ENCODE results near the gene SETD1B. TPM values are rescaled to one million over a fixed set of nuclear protein-coding genes. Genes with fewer than 3 reads are reported as not detected.
"Not testable (repeated sequence)": the region's sequence is repeated elsewhere in the genome, so short reads cannot be mapped to it uniquely, and the experiment has no call there.

The SETD1B gene
- total RNA-seq, 1 donor from 2014 or later, result 28.4 TPM

DNA sequence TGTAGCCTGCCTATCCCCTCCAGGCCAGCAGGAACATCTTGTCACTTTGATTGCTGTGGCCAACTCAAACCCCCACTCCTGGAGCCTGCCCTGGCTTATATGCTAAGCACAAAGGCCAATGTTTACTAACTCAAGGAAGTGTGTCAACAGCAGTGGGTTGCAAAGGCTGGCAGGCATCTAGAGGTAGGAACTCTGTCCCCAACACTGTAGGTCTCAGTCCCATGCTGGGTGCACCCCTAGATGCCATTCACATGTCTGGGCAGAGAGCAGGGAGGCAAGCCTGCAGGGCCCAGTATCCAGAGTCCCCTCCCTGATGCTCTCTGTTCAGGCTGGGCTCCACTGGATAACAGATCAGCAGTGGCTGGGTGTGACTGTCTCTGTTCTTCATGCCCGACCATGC, 56.4 kb downstream of the SETD1B start:
- H3K27me3 Mint-ChIP-seq, result no peaks in the 10 kb centered on the region
- H3K9me3 Mint-ChIP-seq, result no peaks in the 10 kb centered on the region
- no peaks in the 10 kb centered on the region for H3K36me3 Mint-ChIP-seq
- no peak for DNase-seq (ENCODE audit: extremely low spot score, unreplicated experiment)
- H3K27ac Mint-ChIP-seq, result no peak overlapping the region
- peaks cover 31% of the 10 kb centered on the region for H3K4me1 Mint-ChIP-seq (ENCODE audit: unreplicated experiment)
- TF ChIP-seq, protein P1, sequence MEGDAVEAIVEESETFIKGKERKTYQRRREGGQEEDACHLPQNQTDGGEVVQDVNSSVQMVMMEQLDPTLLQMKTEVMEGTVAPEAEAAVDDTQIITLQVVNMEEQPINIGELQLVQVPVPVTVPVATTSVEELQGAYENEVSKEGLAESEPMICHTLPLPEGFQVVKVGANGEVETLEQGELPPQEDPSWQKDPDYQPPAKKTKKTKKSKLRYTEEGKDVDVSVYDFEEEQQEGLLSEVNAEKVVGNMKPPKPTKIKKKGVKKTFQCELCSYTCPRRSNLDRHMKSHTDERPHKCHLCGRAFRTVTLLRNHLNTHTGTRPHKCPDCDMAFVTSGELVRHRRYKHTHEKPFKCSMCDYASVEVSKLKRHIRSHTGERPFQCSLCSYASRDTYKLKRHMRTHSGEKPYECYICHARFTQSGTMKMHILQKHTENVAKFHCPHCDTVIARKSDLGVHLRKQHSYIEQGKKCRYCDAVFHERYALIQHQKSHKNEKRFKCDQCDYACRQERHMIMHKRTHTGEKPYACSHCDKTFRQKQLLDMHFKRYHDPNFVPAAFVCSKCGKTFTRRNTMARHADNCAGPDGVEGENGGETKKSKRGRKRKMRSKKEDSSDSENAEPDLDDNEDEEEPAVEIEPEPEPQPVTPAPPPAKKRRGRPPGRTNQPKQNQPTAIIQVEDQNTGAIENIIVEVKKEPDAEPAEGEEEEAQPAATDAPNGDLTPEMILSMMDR (conservative IDR thresholded peaks at IDR 0.05), result no peak
- no peak overlapping the region for H3K4me3 Mint-ChIP-seq

DNA sequence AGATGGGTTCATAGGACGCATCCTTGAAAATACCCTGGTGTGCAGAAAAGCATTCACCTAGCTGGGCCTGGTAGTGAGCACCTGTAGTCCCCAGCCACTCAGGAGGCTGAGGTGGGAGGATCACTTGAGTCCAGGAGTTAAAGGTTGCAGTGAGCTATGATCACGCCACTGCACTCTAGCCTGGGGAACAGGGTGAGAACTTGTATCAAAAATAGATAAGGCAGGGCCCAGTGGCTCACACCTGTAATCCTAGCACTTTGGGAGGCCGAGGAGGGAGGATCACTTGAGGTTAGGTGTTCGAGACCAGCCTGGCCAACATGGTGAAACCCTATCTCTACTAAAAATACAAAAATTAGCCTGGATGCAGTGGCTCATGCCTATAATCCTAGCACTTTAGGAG, 56.9 kb downstream of the SETD1B start:
- H3K36me3 Mint-ChIP-seq; H3K4me3 Mint-ChIP-seq; H3K27ac Mint-ChIP-seq; H3K27me3 Mint-ChIP-seq; DNase-seq (ENCODE audit: extremely low spot score, unreplicated experiment); H3K9me3 Mint-ChIP-seq: not testable (repeated sequence)
- peaks cover 31% of the 10 kb centered on the region for H3K4me1 Mint-ChIP-seq (ENCODE audit: unreplicated experiment)

DNA sequence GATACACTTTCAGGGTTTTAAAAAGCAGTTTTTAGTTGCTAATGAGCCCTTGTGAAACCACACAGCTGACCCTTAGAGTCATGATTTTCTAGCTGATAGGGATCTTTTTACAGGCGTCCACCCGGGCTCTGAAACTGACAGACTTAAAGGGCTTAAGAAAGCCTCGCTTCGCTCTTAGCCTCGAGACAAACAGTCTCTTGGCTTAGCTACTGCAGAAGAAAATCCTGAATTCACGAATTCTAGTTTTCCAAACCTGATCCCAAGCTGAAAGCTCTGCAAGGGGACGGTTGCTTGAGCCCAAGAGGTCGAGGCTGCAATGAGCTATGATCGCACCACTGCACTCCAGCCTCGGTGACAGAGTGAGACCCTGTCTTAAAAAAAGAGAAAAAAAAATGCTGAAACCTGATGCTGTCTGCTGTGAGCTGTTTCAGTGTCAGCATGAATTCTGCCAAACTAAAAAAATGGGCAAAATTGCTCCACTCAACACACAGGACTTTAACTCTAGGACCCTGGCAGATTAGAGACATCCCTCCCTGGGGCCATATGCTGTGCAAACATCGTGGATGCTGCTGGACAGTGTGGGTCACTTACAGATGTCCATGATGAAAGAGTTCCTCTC, 57.9 kb downstream of the SETD1B start:
- Mint-ChIP-seq H3K4me1 (ENCODE audit: unreplicated experiment) (peaks cover 29% of the 10 kb centered on the region), H3K4me3 (peak overlapping the region; percentile 70), H3K9me3 (no peaks in the 10 kb centered on the region), H3K36me3 (no peaks in the 10 kb centered on the region), H3K27ac (no peak overlapping the region), H3K27me3 (no peaks in the 10 kb centered on the region)
- DNase-seq (ENCODE audit: extremely low spot score, unreplicated experiment), result no peak
- TF ChIP-seq, protein P1 (conservative IDR thresholded peaks at IDR 0.05), result no peak

DNA sequence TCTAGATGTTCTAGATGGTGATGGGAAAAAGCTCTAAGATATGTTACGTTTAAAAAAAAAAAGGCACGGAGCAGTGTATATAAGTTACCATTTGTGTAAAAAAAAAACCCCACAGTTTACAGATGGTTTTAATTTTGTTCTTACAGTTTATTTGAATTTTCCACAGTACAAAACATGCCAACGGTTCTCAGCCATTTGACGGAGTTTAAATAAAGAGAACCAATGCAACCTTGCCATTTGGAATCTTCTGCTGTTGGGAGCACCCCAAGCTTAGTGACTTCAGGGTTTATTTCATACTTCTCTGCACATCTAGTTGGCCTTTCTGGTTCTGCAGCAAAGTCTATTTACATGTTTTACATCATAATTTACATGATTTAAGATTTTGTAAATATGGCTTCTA, 62.5 kb downstream of the SETD1B start:
- no peaks in the 10 kb centered on the region for H3K36me3 Mint-ChIP-seq
- DNase-seq (ENCODE audit: extremely low spot score, unreplicated experiment), result no peak
- no peak overlapping the region for H3K4me3 Mint-ChIP-seq
- no peak overlapping the region for H3K27ac Mint-ChIP-seq
- H3K4me1 Mint-ChIP-seq (ENCODE audit: unreplicated experiment), result peaks cover 10% of the 10 kb centered on the region
- no peaks in the 10 kb centered on the region for H3K9me3 Mint-ChIP-seq
- TF ChIP-seq, protein P1 (conservative IDR thresholded peaks at IDR 0.05), result no peak
- H3K27me3 Mint-ChIP-seq, result no peaks in the 10 kb centered on the region

DNA sequence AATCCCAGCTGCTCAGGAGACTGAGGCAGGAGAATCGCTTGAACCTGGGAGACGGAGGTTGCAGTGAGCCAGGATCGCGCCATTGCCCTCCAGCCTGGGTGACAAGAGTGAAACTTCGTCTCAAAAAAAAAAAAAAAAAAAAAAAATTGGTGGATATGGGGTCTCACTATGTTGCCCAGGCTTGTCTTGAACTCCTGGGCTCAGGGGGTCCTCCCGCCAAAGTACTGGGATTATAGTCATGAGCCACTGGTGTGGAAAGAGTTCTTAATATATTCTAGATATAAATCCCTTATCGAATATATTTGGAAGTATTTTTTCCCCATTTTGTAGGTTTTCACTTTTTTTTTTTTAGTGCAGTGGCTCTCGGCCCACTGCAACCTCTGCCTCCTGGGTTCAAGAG, 65.4 kb downstream of the SETD1B start:
- H3K36me3 Mint-ChIP-seq; DNase-seq (ENCODE audit: extremely low spot score, unreplicated experiment); H3K27ac Mint-ChIP-seq; H3K4me1 Mint-ChIP-seq (ENCODE audit: unreplicated experiment); H3K4me3 Mint-ChIP-seq; H3K27me3 Mint-ChIP-seq; H3K9me3 Mint-ChIP-seq: not testable (repeated sequence)

DNA sequence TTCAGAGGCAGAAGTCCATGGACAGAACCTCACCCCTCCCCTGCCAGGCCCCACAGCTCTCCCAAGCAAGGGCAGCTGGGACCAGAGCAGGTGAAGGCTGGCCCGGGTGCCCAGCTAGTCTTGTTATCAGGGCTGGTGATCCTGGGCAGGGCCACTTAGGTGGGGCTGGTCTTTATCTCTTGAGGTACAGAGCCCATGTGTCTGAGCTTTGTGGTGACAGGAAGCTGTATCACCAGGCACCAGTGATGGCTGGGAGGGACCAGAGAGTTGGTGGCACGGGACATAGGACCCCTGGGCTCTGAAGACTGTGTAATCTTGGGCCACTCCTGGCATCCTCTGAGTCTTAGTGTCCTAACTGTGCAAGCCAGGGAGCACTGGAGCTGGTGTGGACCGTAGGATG, 67.7 kb downstream of the SETD1B start:
- H3K36me3 Mint-ChIP-seq, result no peaks in the 10 kb centered on the region
- H3K27me3 Mint-ChIP-seq, result no peaks in the 10 kb centered on the region
- no peak overlapping the region for H3K27ac Mint-ChIP-seq
- H3K4me3 Mint-ChIP-seq, result no peak overlapping the region
- H3K9me3 Mint-ChIP-seq, result no peaks in the 10 kb centered on the region
- TF ChIP-seq, protein P1 (conservative IDR thresholded peaks at IDR 0.05), result no peak
- DNase-seq (ENCODE audit: extremely low spot score, unreplicated experiment), result no peak
- peaks cover 6% of the 10 kb centered on the region for H3K4me1 Mint-ChIP-seq (ENCODE audit: unreplicated experiment)

Measured in type B pancreatic cell (in vitro differentiated cells).